ENCODE measurements around the gene DRD4. TPM values are rescaled to one million over a fixed set of nuclear protein-coding genes. Genes with fewer than 3 reads are reported as not detected.

Gene DRD4
- total and polyA plus RNA-seq, 2 of the 13 experiments (the other 11 are each of a cell fraction or from before 2014, with no cell fraction given), result 0.09 to 0.13 TPM

GRCh38 chr11:587978-588380 lies 49.1 kb upstream of the DRD4 start (continued):
- TF ChIP-seq HNF1B (CRISPR knock-in tag; IDR thresholded peaks at IDR 0.05), result peak; percentile 84
- peak; percentile 83; the same call in 1 of the 2 replicates for TF ChIP-seq MIER3 (CRISPR knock-in tag; IDR thresholded peaks at IDR 0.05; ENCODE audit: borderline replicate concordance)
- no peak; the same call in 1 of the 2 replicates for TF ChIP-seq FOXO1 (CRISPR knock-in tag; IDR thresholded peaks at IDR 0.05)
- 0 out of 2 replicates have a peak, but pooled peaks have one; percentile 51 for TF ChIP-seq ZBTB33 (CRISPR knock-in tag; IDR thresholded peaks at IDR 0.05)
- 0 out of 2 replicates have a peak, but pooled peaks have one; percentile 38 for TF ChIP-seq ZFP36L1 (CRISPR knock-in tag; IDR thresholded peaks at IDR 0.05)
- TF ChIP-seq KLF6 (CRISPR knock-in tag; IDR thresholded peaks at IDR 0.05), result peak; percentile 59; the same call in 1 of the 2 replicates
- TF ChIP-seq ELF1 (CRISPR knock-in tag; IDR thresholded peaks at IDR 0.05), result peak; percentile 41; the same call in 1 of the 2 replicates
- no peak for TF ChIP-seq ZNF44 (CRISPR knock-in tag; IDR thresholded peaks at IDR 0.05)
- TF ChIP-seq ZKSCAN5 (CRISPR knock-in tag; IDR thresholded peaks at IDR 0.05), result no peak
- peak; percentile 69; the same call in 1 of the 2 replicates for TF ChIP-seq HOMEZ (CRISPR knock-in tag; IDR thresholded peaks at IDR 0.05; ENCODE audit: low read depth)
- no peak for TF ChIP-seq ZFP1 (CRISPR knock-in tag; IDR thresholded peaks at IDR 0.05)
- TF ChIP-seq ZMAT3 (CRISPR knock-in tag; conservative IDR thresholded peaks at IDR 0.05), result peak; percentile 79; the same call in 1 of the 2 replicates
- peak; percentile 94 for TF ChIP-seq SAP130 (CRISPR knock-in tag; IDR thresholded peaks at IDR 0.05; ENCODE audit: low read depth)
- no peak for TF ChIP-seq SRF (IDR thresholded peaks at IDR 0.05; ENCODE audit: low read depth, low read length)
- TF ChIP-seq ZNF331 (CRISPR knock-in tag; IDR thresholded peaks at IDR 0.05), result peak; percentile 68; the same call in 1 of the 2 replicates
- no peak for TF ChIP-seq CREB3 (CRISPR knock-in tag; IDR thresholded peaks at IDR 0.05)
- no peak for TF ChIP-seq ATRX (CRISPR knock-in tag; IDR thresholded peaks at IDR 0.05; ENCODE audit: borderline replicate concordance)
- peak; percentile 72 for TF ChIP-seq RBM22 (optimal IDR thresholded peaks at IDR 0.05; ENCODE audit: low read length)
- TF ChIP-seq ARHGAP35 (CRISPR knock-in tag; IDR thresholded peaks at IDR 0.05; ENCODE audit: borderline replicate concordance), result no peak
- TF ChIP-seq BRF2 (CRISPR knock-in tag; IDR thresholded peaks at IDR 0.05), result no peak; the same call in 1 of the 2 replicates
- TF ChIP-seq UBTF (CRISPR knock-in tag; IDR thresholded peaks at IDR 0.05), result 0 out of 2 replicates have a peak, but pooled peaks have one; percentile 30
- peak; percentile 77 for TF ChIP-seq REPIN1 (CRISPR knock-in tag; IDR thresholded peaks at IDR 0.05; ENCODE audit: borderline replicate concordance, low read depth)

Measured in HepG2 (cell line).